ENCODE data around the gene GAK. TPM values are rescaled to one million over a fixed set of nuclear protein-coding genes. Genes with fewer than 3 reads are reported as not detected.

GAK gene
- total RNA-seq, 1 donor from 2014 or later = 74.8 TPM

DNA sequence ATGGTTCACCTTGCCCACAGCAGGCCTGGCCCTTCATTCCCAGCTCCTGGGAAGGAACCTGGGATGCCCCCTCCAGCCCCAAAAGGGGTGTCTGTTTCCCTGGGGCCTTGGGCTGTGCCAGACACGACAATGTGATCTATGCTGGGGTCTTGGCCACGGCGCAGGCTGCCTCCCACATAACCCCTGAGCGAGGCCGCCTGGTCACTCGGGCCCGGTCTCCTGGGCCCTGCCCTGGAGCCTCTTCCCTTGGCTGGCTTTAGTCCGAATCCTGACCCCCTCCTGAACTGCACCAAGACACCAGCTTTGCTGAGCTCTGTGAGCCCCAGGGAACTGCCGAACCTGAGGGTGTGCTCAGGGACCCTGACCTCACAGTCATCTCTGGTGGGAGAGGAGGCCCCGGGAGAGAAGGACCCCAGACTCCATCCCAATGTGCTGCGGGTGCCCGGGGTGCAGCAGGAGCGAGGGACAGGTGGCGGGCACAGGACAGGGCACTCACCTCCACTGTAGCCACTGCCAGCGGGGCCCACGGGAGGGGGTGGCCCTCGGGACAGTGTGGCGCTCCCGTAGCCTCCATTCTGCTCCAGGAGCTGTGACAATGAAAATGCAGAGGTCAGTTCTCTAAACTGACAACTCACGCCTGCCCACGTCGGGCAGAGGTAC, 42.0 kb downstream of the GAK start:
- no peak for DNase-seq (ENCODE audit: low read depth in 2 of 2)

DNA sequence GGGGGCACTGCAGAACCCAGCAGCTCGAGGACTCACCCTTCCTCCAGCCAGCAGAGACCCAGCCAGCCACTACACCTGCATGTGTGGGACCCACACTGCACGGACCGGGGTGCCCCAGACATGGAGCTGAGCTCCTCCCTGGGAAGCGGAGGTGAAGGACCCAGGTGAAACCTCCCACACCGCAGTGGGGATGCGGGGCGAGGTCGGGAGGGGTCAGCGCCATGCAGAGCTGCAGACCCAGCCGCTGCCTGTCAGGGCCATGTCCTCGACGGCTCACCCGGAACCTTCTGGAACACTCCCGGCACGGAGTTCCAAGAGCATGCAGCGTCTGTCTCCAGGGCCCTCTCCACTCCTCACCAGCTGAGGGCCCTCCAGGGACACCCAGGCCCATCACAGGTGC, 42.6 kb downstream of the GAK start:
- no peak for DNase-seq (ENCODE audit: low read depth in 2 of 2)

DNA sequence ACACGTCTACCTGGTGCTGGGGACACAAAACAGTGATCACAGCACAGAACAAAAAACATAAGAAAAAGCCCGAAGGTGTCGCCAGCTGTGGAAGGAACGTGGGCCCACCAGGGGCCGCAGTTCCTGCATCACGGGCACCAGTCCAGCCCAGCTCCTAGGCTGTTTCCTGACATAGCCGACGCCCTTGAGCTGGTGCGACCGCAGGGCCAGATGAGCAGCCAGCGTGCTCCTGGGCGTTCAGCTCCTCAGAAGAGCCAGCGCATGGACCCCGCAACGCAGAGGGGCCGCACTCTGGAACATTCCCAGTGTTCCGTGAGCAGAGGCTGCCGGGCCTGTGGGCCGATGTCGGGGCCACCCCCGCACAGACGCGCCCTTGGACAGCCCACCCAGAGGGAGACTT, 44.1 kb downstream of the GAK start:
- peak in 1 of 2 donors; percentile 49 for DNase-seq (ENCODE audit: low read depth in 2 of 2)

DNA sequence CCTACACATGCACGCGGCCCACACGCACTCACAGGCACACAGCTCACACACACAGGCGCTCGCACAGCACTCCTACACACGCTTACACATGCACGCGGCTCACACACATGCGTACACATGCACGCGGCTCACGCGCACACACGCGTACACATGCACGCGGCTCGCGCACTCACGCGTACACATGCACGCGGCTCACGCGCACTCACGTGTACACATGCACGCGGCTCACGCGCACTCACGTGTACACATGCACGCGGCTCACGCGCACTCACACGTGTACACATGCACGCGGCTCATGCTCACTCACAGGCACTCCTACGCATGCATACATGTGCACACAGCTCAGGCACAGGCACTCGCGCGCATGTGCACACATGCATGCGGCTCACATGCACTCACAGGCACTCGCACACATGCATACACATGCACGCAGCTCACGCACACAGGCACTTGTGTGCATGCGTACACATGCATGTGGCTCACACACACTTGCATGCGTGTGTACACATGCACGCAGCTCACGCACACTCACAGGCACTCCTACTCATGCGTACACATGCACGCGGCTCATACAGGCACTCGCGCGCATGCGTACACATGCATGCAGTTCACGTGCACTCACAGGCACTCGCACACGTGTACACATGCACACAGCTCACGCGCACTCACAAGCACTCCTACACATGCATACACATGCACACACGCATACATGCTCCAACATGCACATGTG, 44.9 kb downstream of the GAK start:
- no peak for DNase-seq (ENCODE audit: low read depth in 2 of 2)

GRCh38 chr4:886244-886643, 45.9 kb downstream of the GAK start:
- no peak for DNase-seq (ENCODE audit: low read depth in 2 of 2)

- DNase-seq (ENCODE audit: low read depth in 2 of 2) = no peak
Measured at GRCh38 chr4:885353-885752, 46.8 kb downstream of the GAK start.

GRCh38 chr4:884896-885295, 47.2 kb downstream of the GAK start:
- DNase-seq (ENCODE audit: low read depth in 2 of 2) = no peak

GRCh38 chr4:884259-884658, 47.9 kb downstream of the GAK start:
- DNase-seq (ENCODE audit: low read depth in 2 of 2) = no peak

GRCh38 chr4:883377-884095, 48.6 kb downstream of the GAK start:
- DNase-seq (ENCODE audit: low read depth in 2 of 2) = no peak

- DNase-seq (ENCODE audit: low read depth in 2 of 2) = no peak
Measured at GRCh38 chr4:882646-883045, 49.5 kb downstream of the GAK start.

DNA sequence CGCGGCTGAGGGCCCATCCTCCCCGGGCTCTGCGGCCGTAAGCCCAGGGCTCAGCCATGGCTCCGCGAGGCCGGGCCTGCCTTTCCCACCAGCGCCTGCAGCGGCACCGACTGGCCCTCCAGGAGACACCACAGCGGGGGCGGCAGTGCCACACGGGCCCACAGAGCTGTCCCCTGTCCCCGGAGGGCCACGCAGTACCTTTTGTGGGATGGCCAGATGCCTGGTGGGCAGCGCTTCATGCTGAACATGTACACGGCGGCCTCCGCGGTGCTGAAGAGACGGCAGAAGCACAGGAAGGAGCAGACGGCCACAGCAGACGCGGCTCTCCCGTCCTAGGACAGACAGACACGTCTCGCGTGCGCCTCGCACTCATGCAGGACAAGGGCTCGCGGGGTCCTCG, 50.4 kb downstream of the GAK start:
- no peak for DNase-seq (ENCODE audit: low read depth in 2 of 2)

GRCh38 chr4:880684-881405, 51.3 kb downstream of the GAK start:
- no peak for DNase-seq (ENCODE audit: low read depth in 2 of 2)

DNA sequence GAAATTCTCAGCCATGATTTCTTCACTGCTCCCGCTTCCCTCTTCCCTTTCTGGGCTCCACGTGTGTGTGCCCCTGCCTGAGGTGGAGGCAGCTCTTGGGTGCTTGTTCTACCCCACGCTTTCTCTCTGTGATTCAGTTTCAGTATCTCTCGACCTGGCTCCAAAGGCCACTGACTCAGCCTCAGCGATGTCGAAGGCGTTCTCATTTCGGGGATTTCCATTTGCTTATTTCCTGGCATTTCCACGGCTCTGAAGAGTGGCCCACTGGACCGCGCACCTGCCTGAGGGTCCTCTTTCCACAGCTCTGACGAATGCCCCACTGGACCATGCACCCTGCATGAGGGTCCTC, 52.4 kb downstream of the GAK start:
- DNase-seq (ENCODE audit: low read depth in 2 of 2) = no peak

DNA sequence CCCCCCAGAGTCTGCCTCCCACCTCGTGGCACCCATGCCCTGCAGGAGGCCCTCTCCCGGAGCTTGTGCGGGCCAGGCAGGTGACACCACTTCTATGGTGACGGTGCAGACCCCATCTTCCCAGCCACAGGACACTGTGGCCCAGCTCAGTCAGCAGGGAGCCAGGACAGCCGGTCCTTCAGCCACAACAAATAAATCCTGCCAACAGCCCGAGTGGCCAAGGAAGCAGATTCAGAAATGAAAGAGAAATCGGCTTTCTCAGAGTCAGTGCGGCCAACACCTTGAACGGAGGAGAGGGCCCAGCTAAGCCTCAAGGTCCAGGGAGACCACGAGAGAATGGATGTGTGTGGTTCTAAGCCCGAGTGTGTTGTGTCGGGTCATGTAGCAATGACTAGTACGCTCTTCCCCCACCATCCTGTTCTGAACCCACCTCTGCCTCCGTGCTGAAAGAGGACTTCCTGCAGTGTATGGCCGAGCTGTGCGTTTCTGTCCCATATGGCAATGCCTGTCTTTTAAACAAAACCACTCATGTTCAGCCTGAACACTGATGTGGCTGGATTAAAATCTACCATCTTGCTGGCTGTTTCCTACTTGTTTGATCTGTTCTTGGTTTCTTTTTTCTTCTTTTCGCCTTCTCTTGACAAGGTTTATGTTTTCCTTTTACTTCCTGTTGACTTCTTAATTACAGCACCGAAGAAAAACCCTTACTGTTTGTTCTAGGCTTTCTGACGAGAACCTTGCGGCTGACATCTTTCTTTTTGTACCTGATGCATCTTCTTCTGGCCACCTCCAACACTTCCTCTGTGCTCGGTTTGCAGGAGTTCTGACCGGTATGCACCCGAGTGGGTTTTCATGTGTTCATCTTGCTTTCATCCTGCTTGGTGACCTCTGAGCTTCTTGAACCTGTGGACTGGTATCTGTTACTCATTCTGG, 53.1 kb downstream of the GAK start:
- DNase-seq (ENCODE audit: low read depth in 2 of 2) = peak in 1 of 2 donors; percentile 22

DNA sequence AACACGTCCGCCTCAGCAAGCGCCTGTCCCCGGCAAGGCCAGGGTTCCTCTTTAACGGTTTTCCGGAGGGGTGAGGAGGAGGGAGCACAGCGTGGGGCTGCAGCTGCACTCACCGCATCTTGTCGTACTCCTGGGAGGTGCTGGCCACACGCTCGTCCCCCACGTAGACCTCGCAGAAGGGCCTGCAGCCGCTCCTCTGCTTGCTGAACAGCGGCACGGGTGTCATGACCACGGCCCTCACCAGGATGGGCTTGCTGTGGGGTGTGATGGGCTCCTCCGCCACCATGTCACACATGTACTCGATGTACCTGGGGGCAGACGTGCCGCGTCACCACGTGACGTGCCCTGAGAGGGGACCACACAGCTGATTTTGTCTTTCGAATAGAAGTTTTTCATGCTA, 54.6 kb downstream of the GAK start:
- no peak for DNase-seq (ENCODE audit: low read depth in 2 of 2)

DNA sequence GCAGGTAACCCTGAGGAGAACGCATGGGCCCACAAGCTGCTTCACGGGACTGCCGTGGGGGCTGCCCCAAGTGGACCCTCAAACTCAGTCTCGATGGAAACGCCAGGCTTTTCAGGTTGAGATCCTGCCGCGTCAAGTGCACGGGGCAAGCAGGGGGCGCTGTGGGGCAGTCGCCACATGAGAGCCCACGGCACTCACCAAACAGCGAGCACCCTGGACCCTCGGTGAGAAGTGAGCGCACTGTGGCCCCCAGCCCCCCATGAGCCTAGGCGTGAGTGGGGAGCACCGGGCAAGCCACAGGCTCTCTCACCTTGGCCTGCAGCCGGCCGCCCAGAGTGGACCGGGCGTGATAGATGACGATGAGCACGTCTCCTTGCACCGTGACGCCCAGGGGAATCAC, 55.3 kb downstream of the GAK start:
- DNase-seq (ENCODE audit: low read depth in 2 of 2) = peak; percentile 15 to 32

- DNase-seq (ENCODE audit: low read depth in 2 of 2) = no peak
Measured at GRCh38 chr4:875818-876423, 56.2 kb downstream of the GAK start.

DNA sequence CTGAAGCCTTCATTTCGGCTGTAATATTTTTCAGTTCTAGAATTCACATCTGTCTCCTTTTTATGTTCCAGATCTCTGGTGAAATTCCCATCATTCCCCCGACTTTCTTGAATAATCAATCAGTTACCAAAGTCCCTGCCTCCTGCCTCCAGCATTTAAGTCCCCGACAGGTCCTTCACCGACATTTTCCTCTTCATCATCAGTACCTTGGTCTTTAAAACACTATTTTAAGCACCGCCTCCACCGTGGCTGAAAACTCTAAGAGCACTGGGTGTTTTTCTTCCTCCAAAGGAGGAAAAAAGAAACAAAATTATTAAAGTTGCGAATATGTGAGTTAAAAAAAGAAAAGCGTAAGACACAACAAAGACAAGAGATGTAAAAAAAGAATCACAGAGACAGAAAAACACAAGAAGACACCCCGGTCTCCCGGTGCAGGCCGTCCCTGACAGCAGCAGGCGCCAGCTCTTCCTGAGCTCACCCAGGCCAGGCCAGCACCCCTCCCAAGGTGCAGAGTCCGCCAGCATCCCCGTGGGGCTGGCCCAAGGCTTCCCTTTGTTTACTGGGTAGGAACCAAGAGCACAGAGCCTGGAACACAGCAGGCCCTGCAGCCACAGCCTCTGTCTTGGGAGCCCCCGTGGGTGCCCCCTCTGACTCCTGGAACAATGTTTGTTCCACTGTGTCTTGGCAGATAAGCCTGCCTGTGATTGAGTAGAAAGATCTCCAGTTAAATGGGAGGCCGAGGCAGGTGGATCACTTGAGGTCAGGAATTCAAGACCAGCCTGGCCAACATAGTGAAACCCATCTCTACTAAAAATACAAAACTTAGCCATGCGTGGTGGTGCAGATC, 56.9 kb downstream of the GAK start:
- DNase-seq (ENCODE audit: low read depth in 2 of 2) = no peak

GRCh38 chr4:874056-874455, 58.1 kb downstream of the GAK start:
- DNase-seq (ENCODE audit: low read depth in 2 of 2) = no peak
